Measurements from ENCODE around the gene TSHZ1. TPM values are rescaled to one million over a fixed set of nuclear protein-coding genes. Genes with fewer than 3 reads are reported as not detected.

The TSHZ1 gene
- total and polyA plus RNA-seq, 2 of the 8 experiments (the other 6 are each of a cell fraction or from before 2014, with no cell fraction given), result 0.03 to 0.32 TPM

DNA sequence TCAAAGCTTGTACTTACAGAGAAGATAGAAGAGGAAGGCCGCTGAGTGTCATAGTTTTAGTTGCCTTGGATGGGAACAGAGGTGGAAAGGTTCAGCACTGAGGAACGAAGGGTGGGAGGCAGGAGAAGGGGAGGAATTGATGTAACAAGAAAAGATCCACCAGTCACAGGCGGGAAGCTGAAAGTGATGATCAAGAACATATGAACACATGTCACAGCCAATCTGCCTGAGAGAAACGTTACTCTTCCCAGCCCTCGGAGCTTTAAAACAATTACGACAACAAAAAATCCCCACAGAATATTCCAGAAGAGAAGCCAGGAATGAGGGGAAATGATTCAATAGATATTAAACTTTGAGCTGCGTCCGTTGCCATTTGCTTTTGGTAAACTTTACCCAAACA, 87.1 kb downstream of the TSHZ1 start (continued):
- TF ChIP-seq YY1 (IDR thresholded peaks at IDR 0.05; ENCODE audit: low read depth, low read length), result no peak
- no peak for TF ChIP-seq CHD1 (IDR thresholded peaks at IDR 0.05; ENCODE audit: low read depth, low read length)
- no peak for TF ChIP-seq GTF2F1 (IDR thresholded peaks at IDR 0.05; ENCODE audit: borderline replicate concordance, low read depth, low read length)
